GM10266 (cell line): ENCODE measurements around the gene FUOM.

Experiments used
- DNase-seq: peaks from one replicate; pipeline ENCODE4 v3.0.0; 2012; ENCODE audit errors: extremely low spot score
- TF ChIP-seq, protein P1 (sequence below): IDR thresholded peaks from 2 replicates; pipeline ENCODE4 v1.5.1; 2012; ENCODE audit warnings: mild to moderate bottlenecking, low read depth; ENCODE audit not compliant: control insufficient read depth, insufficient read depth; ENCODE audit errors: missing control alignments

FUOM gene

DNA sequence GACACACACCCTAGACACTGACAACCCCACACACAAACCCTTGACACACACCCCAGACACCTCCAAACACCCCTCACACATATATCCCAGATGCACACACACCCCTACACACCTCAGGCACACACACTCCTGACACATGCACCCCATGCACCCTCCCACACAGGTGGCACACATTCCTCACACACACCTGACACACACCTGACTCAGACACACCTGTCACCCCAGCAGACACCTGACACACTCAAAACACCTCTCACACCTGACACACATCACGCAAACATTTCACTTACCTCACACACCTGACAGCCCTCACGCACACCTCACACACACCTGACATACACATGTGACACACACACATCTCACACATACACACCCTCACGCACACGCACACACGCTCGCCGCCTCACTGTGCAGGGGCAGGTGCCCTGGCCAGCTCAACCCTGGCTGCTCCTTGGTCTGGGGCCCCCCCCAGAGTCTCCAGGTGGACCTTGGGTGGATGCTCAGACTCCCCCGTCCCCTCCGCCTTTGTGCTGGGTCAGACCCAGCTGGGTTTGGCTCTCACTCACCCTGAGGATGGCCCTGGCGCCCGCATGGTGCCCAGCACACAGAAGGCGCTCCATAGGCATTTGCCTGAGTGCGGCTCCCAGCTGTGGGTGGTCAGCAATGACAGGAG, 18.0 kb downstream of the FUOM start:
- no peak for DNase-seq
- TF ChIP-seq, protein P1, sequence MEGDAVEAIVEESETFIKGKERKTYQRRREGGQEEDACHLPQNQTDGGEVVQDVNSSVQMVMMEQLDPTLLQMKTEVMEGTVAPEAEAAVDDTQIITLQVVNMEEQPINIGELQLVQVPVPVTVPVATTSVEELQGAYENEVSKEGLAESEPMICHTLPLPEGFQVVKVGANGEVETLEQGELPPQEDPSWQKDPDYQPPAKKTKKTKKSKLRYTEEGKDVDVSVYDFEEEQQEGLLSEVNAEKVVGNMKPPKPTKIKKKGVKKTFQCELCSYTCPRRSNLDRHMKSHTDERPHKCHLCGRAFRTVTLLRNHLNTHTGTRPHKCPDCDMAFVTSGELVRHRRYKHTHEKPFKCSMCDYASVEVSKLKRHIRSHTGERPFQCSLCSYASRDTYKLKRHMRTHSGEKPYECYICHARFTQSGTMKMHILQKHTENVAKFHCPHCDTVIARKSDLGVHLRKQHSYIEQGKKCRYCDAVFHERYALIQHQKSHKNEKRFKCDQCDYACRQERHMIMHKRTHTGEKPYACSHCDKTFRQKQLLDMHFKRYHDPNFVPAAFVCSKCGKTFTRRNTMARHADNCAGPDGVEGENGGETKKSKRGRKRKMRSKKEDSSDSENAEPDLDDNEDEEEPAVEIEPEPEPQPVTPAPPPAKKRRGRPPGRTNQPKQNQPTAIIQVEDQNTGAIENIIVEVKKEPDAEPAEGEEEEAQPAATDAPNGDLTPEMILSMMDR: no peak

DNA sequence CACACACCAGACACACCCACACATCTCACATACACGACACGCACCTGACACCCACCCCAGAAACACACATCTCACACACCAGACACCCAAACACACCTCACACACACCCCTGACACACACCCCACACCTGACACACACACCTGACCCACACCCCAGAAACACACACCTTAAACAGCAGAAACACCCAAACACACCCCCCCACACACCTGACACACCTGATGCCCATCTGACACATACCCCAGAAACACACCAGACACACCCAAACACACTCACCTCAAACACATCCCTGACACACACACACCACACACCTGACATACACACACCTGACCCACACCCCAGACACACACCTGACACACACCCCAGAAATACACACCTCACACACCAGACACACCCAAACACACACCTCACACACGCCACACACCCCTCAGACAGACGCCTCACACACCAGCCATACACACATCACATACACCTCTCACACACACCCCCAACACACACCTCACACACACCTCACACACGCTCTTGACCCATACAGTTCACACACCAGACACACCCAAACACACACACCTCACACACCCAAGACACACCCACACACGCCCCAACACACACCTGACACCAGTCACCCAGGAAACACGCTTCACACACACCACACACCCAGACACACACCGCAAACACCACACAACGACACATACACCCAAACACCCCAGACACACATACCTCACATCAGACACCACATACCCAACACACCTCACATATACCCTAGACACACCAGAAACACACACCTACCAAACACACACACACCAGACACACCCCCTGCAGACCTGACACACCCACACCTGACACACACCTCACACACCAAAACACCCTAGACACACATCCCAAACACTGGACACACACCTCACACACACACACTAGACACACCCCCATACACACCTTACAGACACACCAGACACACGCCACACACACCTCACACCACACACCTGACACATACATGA, 19.4 kb downstream of the FUOM start:
- TF ChIP-seq, protein P1: no peak
- DNase-seq: no peak

DNA sequence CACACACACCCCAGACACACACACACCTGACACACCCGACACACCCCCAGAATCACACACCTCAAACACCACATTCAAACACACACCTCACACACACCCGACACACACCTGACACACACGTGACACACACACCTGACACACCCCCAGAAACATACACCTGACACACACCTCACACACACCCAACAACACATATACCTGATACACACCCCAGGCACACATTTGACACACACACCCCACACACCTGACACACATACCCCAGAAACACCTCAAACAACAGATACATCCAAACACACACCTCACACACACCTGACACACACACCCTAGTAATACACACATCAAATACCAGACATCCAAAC, 20.5 kb downstream of the FUOM start:
- no peak for DNase-seq
- TF ChIP-seq, protein P1: no peak

DNA sequence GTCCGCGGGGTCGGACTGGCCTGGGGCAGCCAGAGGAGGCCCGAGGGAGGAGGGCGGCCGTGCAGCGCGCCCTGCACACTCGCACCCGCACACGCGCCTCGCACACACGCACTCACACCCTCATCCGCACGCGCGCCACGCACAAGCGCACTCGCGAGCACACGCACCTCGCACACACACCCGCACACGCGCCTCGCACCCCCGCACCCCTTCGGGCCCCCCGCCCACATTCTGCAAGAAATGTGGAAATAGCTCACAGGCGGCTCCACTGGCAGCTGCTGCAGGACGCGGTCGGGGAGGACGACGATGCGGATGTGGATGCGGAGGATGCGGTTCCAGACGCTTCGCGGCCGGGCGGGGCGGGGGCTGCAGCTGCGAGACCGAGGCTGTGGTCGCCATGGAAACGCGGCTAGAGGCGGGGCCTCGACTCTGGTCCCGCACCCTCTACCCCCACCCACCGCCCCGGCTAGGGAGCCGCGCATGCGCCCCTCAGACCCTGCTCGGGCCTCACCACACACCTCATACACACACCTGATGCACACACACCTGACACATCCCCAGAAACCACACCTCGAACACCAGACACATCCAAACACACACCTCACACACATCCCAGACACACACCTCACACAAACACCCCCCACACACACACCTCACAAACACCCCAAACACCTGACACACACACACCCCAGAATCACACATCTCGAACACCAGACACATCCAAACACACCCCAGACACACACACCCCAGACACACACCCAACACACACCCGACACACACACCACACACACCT, 21.0 kb downstream of the FUOM start, which contains the start of gene CALY:
Gene CALY, minus strand, starts transcription at position 320 of the 793 bp plus-strand sequence. CDS start 7,907 bp downstream, outside the sequence.
- DNase-seq: no peak

DNA sequence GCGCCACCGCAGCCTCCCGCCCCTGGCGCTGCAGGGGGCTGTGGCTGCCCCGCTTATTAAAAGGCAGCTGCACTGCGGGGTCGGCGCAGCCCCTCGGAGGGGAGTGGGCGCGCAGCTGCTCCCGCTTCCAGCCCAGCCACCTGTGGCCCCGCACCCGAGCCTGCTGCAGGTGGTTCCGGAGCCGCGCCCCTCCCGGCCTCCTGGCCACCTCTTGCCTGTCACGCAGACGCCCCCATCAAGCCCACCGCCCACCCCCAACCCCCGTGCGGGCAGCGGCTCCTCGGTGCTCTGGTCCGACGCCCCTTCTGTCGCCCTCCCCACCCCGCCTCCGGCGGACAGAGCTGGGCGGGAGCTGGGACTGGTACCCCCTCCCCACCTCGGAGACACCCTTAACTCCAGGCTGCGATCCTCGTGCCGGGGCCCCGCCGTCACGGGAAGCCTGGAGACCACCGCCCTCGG, 21.7 kb downstream of the FUOM start:
- TF ChIP-seq, protein P1: no peak
- DNase-seq: no peak

More for the DNA sequence above, 21.0 kb downstream of the FUOM start, which contains the start of gene CALY:
- TF ChIP-seq, protein P1: no peak

DNA sequence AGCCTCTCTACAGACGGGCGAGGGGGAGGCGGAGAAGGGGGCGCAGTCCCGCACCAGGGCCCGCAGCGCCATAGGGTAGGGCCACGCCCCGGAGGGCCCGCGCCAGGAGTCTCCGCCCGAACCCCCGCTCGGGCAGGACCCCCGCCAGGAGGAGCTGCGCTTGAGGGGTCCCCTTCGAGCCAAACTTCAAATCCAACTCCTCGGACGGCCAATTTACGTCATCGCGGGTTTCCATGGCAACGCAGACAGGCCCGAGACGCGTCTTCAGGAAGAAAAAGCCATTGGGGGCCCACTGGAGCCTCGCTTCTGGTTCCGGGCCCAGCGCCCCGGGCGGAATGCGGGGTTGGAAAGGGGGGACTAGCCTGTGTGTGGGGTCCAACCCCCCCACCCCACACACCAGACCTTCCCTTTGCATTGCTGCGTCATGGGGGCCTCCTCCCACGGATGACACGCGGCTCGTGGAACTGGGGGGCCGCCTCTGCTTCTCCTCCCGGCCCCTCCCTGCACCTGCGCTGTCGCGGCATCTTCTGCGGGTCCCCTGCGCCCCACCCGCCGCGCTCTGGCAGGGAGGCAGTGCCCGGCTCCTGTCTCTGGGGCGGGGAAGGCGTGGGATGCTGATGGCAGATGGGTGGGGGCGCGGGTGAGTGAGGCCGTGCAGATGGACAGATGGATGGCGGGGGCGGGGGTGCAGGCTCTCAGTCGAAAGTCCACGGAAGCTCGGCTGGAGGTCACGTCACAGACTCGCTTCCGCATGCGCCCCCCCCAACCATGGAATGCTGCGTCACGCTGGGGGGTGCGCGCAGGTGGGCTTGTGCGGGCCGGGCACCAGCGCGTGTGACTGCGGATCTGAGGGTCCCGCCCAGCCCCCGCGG, 22.3 kb downstream of the FUOM start:
- peak; percentile 77 for DNase-seq
- TF ChIP-seq, protein P1: no peak
